ENCODE data around the gene RPTOR.

Gene RPTOR

GRCh38 chr17:81013642-81014041, 469.0 kb downstream of the RPTOR start:
- DNase-seq = no peak

- no peak for DNase-seq
These were observed 470.5 kb downstream of the RPTOR start for GRCh38 chr17:81015136-81015535.

Measured in hippocampal formation (tissue), 2 donors.